ENCODE measurements around the gene MOB2.

GRCh38 chr11:1517117-1518005 lies 30.8 kb upstream of the MOB2 start:
- TF ChIP-seq EP300 (IDR thresholded peaks at IDR 0.05), result no peak
- no peak for TF ChIP-seq CTCF (IDR thresholded peaks at IDR 0.05)
- TF ChIP-seq POLR2AphosphoS5 (IDR thresholded peaks at IDR 0.05), result no peak

Measured in gastroesophageal sphincter (tissue), 3 donors.